Ishikawa (cell line): ENCODE data around the gene TMEM19.

Source experiments
- CEBPB ChIP-seq: IDR thresholded peaks from 2 replicates; pipeline ENCODE4 v1.6.1; 2012
- CREB1 ChIP-seq: IDR thresholded peaks from 2 replicates; pipeline ENCODE4 v1.6.1; 2012; ENCODE audit warnings: low read depth
- EGR1 ChIP-seq: IDR thresholded peaks from 2 replicates; pipeline ENCODE4 v1.6.1; 2012
- EP300 ChIP-seq: IDR thresholded peaks from 2 replicates; pipeline ENCODE4 v1.6.1; 2012; ENCODE audit warnings: borderline replicate concordance
- FOXM1 ChIP-seq: IDR thresholded peaks from 2 replicates; pipeline ENCODE4 v1.6.1; 2012; ENCODE audit warnings: low read depth, borderline replicate concordance
- NFIC ChIP-seq: IDR thresholded peaks from 2 replicates; pipeline ENCODE4 v1.6.1; 2012
- RAD21 ChIP-seq: IDR thresholded peaks from 2 replicates; pipeline ENCODE4 v1.6.1; 2012; ENCODE audit warnings: low read depth
- TAF1 ChIP-seq: IDR thresholded peaks from 2 replicates; pipeline ENCODE4 v1.6.1; 2012; ENCODE audit warnings: low read depth, mild to moderate bottlenecking
- TCF12 ChIP-seq: IDR thresholded peaks from 2 replicates; pipeline ENCODE4 v1.6.1; 2012; ENCODE audit warnings: low read depth
- TEAD4 ChIP-seq: IDR thresholded peaks from 2 replicates; pipeline ENCODE4 v1.6.1; 2012
- YY1 ChIP-seq: IDR thresholded peaks from 2 replicates; pipeline ENCODE4 v1.6.1; 2012; ENCODE audit warnings: low read depth
- ZBTB7A ChIP-seq: IDR thresholded peaks from 2 replicates; pipeline ENCODE4 v1.6.1; 2012; ENCODE audit warnings: low read depth
- TF ChIP-seq, protein P1 (sequence below): IDR thresholded peaks from 2 replicates; pipeline ENCODE4 v1.6.1; 2012
- TF ChIP-seq, protein P2 (sequence below): IDR thresholded peaks from 2 replicates; pipeline ENCODE4 v1.6.1; 2012; ENCODE audit warnings: low read depth, mild to moderate bottlenecking
- TF ChIP-seq, protein P3 (sequence below): IDR thresholded peaks from 2 replicates; pipeline ENCODE4 v1.6.1; 2012

Gene TMEM19

DNA sequence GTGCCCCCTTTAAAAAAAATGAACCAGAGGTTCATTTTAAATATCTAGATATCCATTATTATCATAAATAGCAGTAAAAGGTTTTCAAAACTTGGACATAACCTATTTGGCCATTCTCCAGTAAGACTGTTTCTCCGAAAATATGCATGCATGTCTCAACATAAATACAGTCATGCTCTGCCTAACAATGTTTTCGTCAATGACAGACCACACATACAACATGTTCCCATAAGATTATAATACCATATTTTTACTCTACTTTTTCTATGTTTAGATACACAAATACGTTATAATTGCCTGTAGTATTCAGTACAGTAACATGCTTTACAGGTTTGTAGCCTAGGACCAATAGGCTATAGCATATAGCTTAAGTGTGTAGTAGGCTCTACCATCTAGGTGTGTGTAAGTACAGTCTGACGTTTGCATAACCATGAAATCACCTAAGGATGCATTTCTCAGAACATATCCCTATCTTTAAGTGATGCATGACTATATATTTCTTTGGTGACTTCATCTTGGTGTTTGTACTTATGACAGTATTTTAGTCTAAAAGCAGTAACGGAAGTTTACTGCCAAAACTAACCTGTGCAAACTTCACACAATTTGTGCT lies 3.2 kb downstream of the TMEM19 start:
- no peak for TF ChIP-seq CREB1
- TF ChIP-seq EP300: no peak
- TF ChIP-seq, protein P1, sequence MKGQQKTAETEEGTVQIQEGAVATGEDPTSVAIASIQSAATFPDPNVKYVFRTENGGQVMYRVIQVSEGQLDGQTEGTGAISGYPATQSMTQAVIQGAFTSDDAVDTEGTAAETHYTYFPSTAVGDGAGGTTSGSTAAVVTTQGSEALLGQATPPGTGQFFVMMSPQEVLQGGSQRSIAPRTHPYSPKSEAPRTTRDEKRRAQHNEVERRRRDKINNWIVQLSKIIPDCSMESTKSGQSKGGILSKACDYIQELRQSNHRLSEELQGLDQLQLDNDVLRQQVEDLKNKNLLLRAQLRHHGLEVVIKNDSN: no peak

DNA sequence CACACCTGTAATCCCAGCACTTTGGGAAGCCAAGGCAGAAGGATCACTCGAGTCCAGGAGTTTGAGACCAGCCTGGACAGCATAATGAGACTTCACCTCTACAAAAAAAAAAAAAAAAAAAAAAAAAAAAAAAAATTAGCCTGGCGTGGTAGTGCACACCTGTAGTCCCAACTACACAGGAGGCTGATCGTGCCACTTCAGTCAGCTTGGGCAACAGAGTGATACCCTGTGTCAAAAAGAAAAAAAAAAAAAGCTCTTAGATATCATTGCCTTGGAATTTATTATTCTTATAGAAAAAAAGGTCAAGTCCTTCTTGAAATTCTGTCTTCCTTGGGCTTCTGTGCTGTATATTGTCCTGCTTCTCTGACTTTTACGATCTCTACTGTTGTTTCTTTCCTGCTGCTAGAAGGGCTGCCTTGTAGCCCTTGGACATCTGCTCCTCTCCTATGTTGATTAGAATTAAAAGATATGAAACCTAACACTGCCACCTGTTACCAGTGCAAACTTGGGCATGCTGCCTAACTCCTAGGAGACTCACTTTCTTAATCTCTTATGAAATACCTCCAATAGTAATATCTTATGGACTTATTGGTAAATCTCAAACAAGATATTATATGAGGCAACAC lies 5.7 kb downstream of the TMEM19 start:
- TF ChIP-seq, protein P2, sequence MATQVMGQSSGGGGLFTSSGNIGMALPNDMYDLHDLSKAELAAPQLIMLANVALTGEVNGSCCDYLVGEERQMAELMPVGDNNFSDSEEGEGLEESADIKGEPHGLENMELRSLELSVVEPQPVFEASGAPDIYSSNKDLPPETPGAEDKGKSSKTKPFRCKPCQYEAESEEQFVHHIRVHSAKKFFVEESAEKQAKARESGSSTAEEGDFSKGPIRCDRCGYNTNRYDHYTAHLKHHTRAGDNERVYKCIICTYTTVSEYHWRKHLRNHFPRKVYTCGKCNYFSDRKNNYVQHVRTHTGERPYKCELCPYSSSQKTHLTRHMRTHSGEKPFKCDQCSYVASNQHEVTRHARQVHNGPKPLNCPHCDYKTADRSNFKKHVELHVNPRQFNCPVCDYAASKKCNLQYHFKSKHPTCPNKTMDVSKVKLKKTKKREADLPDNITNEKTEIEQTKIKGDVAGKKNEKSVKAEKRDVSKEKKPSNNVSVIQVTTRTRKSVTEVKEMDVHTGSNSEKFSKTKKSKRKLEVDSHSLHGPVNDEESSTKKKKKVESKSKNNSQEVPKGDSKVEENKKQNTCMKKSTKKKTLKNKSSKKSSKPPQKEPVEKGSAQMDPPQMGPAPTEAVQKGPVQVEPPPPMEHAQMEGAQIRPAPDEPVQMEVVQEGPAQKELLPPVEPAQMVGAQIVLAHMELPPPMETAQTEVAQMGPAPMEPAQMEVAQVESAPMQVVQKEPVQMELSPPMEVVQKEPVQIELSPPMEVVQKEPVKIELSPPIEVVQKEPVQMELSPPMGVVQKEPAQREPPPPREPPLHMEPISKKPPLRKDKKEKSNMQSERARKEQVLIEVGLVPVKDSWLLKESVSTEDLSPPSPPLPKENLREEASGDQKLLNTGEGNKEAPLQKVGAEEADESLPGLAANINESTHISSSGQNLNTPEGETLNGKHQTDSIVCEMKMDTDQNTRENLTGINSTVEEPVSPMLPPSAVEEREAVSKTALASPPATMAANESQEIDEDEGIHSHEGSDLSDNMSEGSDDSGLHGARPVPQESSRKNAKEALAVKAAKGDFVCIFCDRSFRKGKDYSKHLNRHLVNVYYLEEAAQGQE: no peak
- TF ChIP-seq YY1 (no peak), TAF1 (no peak), CEBPB (no peak), FOXM1 (no peak), TCF12 (no peak), ZBTB7A (no peak), CREB1 (no peak), EGR1 (no peak), RAD21 (no peak), NFIC (no peak), EP300 (no peak), TEAD4 (no peak)
- TF ChIP-seq, protein P3, sequence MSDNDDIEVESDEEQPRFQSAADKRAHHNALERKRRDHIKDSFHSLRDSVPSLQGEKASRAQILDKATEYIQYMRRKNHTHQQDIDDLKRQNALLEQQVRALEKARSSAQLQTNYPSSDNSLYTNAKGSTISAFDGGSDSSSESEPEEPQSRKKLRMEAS: no peak
- TF ChIP-seq, protein P1: no peak

DNA sequence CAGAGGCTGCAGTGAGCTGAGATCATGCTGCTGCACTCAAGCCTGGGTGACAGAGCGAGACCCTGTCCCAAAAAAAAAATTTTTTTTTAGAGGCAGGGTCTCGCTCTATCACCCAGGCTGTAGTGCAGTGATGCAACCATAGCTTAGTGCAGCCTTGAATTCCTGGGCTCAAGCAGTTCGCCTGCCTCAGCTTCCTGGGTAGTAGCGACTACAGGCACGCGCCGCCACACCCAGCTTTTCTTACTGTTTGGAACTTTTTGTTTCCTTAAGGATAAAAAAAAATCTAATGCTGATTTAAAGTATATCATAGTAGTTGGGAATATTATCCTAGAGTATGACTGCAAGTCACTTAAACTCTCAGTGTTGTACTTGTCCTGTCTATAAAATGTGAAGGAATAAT lies 7.2 kb downstream of the TMEM19 start:
- TF ChIP-seq TAF1 (no peak), RAD21 (no peak), YY1 (no peak), TCF12 (no peak), TEAD4 (no peak), CEBPB (no peak), ZBTB7A (no peak), EGR1 (no peak), EP300 (no peak), NFIC (no peak), FOXM1 (no peak), CREB1 (no peak)
- TF ChIP-seq, protein P1: no peak
- TF ChIP-seq, protein P2: no peak
- TF ChIP-seq, protein P3: no peak

DNA sequence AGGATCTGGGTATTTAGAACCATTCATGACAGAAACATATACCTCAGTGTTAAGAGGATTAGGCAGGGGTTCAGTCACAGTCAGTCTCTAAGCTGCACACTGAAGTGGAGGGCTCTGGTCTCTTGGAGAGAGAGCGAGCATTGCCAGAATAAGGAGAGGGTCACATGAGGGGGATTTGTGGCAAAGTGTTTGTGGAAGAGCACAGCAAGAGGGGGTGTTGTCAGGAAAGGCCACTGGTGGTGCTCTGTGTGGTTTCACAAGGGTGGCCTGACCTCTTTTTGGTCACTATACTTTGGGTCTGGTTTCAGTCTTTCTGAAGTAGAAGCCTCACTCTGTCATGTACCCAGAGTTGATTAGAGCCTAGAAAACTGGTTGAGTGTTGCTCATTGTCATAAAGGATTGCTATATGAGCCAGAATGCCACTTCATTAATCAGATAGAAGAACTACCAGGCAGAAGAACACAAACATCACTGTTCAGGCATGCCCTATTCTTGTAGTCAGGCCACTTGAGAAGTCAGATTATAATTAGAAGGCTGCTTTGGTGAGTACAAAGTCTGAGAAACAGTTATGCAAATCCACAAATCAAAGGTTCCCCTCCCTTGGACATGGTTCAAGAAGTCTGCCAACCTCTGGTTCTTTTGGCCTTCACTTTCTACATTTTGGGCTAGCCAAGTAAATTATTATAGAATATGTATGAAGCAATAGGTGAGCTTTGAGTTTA lies 8.4 kb downstream of the TMEM19 start:
- TF ChIP-seq FOXM1 (no peak), ZBTB7A (no peak), NFIC (no peak), EP300 (no peak), YY1 (no peak), RAD21 (no peak), TCF12 (no peak), TAF1 (no peak), CEBPB (no peak), TEAD4 (no peak), CREB1 (no peak), EGR1 (no peak)
- TF ChIP-seq, protein P3: no peak
- TF ChIP-seq, protein P1: no peak
- TF ChIP-seq, protein P2: no peak
